Activated CD8-positive, alpha-beta memory T cell treated with anti-CD3 and anti-CD28 coated beads for 24 hours (primary cell): ENCODE data around the gene CCKAR.
"Not testable (repeated sequence)": the region's sequence is repeated elsewhere in the genome, so short reads cannot be mapped to it uniquely, and the experiment has no call there.

Source experiments
- DNase-seq: peaks from one replicate; pipeline ENCODE4 v3.0.0-alpha.2; 2020

CCKAR gene, protein sequence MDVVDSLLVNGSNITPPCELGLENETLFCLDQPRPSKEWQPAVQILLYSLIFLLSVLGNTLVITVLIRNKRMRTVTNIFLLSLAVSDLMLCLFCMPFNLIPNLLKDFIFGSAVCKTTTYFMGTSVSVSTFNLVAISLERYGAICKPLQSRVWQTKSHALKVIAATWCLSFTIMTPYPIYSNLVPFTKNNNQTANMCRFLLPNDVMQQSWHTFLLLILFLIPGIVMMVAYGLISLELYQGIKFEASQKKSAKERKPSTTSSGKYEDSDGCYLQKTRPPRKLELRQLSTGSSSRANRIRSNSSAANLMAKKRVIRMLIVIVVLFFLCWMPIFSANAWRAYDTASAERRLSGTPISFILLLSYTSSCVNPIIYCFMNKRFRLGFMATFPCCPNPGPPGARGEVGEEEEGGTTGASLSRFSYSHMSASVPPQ

DNA sequence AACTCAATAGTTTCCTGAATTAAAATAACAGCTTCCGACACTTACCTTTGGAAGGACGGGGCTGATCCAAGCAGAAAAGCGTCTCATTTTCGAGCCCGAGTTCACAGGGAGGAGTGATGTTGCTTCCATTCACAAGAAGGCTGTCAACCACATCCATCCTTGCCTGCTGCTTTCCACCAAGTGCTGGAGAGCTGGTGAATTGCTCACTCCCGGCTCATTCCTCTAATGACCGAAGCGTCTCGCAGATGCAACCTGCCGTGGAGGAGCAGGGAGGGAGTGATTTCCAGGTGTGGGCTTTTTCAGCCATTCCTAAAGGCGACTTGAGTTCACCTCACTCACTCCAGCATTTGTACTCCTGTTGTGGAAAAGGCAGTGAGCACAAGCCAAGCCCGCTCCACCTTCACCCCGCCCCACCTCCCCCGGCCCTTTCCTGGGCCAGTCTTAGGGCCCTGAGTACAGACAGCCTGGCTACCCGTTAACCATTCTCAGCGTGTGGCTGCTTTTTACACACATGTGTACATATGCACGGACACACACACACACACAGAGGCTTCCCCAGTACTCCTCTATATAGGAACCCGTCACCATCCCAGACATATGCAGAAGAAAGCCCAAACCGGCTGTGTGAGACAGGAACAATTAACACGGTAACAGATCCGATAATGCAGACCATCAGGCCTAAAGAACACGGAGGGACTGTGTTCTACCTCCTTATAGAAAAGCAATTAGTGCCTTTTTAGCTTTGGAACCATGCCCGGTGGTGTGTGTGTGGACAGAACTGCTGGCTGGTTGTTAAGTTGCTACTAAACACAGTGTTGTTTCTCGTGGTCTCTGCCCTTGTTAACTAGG lies at the start of gene CCKAR:
TSS of gene CCKAR (minus strand) at position 374 of the 849 bp plus-strand sequence. CDS start at position 157, 217 bp downstream.
- DNase-seq = no peak

DNA sequence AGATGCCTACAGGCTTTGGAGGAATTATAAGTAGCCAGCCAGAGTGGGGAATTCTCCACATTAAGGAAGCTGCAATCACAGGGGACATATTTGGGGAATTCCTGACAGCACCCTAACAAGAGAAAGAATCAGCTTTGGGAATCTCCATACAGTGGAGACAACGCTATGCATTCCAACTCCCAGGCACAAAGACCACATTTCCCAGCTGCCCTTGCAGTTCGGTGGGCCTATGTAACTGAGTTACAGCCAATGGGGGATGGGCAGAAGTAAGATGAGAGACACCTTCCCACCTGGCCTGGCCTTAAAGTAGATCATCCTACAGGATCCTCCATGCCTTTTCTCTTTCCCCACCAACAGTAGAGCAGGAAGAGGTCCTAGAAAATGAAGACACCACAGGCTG lies 43.4 kb upstream of the CCKAR start:
- DNase-seq = no peak

DNA sequence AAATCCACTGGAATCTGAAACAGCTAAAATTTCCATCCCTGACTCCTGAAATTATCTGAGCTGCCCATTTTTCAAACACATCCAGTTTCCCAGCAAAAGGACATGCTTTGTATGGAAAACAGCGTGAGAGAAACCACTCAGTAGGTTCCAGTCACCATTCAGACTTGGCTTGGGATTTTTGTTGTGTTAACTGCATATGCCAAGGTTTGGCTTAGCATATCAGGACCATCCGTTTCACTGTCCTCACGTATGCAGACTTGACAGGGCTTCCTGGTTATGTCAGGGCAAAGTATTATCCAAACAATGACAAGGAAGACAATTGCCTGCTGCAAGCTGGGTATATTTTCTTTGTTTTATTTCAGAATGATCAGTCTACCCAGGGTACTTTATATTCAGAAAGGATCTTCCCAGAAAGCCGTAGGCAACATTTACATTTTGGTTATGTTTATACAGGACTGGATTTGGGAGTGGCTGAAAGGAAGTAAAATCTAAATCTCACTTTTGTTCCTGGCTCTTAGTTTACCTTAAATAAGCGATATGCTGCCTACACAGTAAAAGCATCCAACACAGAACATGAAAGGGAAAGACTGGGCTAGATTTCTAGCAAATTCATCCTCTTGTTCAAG lies 41.3 kb upstream of the CCKAR start:
- no peak for DNase-seq

DNA sequence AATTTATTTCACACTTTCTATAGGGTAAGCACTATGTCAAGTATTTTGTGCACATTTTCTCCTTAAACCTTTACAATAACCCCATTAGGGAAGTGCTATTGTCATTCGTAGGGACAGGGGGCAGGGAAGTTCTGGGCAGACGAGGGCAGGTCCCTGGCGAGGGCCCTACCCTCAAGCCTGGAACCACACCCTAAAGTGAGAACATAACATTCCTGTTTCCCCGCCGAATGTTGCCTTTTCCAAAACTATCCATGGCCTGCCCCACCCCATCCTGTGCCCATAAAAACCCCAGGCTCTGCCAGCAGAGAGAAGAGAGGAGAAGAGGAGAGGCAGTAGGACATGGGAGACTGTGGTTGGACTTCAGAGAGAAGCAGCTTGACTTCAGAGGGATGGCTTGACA lies 39.8 kb upstream of the CCKAR start:
- no peak for DNase-seq

DNA sequence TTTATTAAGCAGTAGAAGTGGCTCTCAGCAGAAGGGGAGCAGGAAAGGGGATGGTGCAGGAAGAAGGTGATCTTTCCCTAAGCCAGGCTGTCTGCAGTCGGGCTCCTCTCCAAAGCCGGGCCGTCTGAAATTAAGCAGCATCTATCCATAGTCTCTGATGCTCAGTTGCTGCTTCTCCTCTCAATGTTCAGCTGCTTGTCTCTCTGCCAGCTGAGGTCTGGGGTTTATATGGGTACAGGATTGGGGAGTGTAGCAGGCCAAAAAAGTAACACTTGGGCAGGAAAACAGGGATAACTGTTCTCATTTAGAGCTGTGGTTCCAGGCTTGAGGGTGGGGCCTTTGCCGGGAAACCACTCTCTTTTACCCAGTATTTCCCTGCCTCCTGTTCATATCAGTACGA lies 39.2 kb upstream of the CCKAR start:
- DNase-seq = no peak

DNA sequence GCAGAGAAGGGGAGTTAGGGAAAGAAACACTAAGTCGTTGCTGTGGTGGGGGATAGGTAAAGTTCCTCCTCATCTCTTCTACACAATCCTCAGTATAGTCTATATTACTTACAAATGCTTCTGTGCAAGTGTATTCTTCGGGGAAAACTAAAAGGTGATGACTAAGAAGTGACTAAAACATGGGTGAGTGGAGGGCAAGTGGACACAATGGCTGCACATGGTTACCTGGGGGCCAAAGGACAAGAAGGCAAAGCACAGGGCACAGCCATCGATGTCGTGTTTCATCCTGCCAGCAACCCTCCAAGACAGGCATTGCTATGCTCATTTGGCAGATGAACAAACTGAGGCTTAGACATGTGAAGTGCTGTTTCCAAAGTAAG lies 35.5 kb upstream of the CCKAR start:
- DNase-seq = no peak

DNA sequence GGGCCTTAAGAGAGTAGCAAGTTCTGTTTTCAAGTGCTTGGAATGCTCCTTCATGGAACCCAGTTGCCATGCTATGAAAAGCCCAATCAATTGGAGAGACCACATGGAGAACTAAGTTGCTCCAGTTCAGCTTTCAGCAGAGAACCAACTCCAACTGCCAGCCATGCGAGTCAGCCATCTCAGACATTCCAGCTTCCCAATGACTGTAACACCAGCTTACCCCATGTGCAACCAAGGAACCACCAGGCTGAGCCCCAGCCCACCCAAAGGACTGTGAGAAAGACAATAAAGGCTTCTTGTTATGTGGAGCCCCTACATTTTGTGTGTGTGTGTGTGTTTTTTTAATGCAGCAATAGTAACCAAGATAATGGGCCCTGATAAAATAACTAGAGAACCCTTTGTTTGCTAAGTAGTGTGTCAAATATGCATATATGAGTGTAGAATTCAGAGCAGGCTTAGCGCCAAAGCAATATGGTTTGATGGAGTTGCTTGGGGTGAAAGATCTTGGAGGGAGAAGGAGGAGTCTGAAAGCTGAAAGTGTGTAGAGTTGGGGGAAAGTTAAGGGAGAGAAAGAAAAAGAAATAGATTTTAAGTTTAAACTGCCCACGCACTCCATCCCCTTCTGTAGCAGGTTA lies 35.0 kb upstream of the CCKAR start:
- no peak for DNase-seq

DNA sequence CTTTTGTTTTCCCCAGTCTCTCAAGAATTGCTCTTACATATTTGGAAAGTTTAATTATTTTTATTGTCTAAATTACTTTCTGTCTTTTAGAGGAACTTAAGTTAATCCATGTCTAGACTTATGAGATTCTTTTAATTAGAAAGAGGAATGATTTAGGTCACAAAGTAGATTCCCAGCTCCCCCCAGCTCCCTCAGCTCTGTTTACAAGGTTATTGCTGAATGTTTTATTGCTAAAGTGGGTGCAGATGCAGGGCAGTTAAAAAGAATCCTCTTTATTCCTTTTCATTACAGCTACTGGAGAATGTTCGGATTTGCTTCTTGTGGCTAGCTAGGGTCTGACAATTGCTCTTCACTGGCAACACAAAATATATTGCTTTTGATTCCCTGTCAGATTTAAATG lies 33.7 kb upstream of the CCKAR start:
- DNase-seq = no peak

DNA sequence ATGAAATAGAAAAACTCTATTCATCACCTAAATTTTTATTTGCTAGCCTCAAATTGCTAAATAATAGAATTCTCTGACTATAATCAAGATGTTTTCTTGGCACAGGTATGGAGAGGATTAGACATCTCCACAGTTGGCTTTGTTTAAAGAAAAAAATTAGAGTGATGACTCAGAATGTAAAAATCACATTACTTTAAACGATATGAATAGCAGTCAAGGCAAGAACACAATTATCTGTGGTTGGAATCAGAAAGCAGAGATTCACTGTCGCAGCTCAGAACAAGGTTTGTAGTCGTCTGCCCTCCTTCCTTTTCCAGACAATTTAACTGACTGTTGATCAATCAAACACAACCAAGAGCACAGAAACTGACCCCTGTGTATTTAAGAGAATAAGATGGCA lies 32.2 kb upstream of the CCKAR start:
- DNase-seq = no peak

DNA sequence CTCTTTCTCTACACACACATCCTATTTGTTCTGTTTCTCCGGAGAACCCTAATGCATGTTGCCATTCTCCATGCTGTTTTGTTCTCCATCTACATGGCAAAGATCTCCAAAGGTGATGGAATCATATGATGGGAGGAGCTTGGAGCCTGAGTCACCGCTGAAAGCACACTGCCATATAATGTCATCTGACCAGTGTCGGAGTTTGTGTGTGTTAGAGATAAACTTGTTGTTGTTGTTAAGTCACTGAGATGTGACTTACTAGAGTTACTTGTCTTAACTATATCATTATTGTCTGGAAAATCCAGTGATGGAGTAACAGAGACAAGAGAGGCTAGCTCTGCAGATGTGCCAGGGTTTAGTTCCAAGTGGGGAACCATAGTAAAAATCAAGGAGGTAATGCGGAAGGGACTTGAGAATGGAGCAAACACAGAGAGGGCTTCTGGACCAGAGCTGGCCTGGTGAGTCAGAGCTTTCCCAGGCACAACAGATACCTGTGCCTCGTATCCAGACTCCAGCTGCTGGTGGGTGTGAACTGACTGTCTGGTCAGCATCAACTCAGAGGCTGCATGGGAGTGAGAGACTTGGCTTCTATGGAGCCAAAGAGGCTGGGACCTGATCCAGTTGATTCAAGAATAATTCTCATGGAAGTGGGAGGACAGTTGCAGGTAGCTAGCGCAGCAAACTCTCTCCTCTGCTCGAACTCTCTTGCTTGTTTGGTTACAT lies 30.6 kb upstream of the CCKAR start:
- DNase-seq = no peak

DNA sequence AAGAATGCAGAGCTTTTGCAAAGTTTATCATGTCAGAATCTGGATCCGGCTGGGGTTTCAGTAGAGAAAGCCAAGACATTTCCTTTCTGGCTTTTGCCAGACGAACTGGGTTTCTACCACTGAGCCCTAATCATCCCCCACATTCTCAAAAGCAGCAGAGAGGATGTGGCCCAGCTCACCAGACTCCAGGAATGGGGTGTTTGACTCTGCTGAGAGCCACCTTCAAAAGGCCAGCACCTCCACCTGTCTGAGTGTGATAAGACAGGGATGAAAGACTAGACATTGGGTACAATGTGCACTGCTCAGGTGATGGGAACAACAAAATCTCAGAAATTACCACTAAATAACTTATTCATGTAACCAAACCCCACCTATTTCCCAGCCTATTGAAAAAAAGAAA lies 25.7 kb upstream of the CCKAR start:
- no peak for DNase-seq

DNA sequence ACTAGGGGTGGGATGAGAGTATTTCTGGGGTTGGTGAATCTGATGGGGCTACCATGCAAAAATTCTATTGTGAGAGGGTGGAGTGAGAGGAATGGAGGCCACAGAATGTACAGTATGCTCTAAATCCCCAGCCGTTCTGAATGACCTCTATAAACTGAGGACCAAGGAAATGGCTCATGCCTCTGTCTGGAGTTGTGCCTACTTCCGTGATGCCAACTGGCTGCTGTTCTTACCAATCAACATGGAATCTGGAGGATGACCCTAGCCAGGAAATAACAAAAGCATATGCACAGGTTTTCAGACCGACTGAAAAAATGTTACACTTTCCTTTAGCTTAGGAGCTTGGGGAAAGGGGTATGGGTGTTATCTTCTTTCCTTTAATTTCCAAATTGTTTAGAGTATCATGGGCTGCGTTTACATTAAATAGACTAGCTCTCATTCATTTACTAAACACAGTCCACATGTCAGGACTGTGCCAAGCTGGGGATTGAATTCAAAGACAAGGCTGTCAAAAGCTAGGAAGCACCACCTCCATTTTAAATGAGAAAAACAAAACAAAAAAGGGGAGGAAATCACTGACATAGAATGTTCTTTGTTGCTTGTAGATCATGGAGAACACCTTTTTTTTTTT lies 20.2 kb upstream of the CCKAR start:
- DNase-seq = no peak

DNA sequence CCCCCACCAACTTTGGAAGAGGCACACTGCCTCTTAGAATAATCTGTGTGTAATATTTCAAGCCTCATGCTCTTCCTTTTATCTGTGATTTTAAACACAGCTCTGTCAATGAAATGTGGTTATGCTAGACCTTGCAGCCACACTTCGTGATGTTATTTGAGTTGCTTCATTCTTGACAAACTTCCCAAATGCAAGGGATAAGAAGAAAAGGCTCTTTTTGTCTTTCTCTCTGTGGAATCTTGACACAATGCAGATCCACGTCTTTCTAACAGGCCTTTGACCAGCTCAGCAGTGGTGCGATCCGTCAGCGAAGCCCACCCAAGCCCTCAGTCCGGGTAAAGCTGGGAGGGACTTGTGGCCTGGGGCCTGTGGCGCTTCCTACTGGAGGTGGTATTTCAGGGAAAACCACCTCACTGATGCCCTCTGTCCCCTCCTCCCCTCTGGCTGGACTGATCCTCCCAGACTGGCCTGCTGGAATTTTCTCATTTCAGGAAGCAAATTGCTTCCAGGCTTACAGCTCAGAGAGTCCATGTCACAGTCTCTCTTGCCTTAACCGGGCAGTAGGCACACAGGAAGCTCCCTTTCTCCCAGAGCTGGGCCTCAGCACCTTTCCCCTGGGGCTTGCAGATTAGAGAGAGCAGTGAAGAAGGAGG lies 19.5 kb upstream of the CCKAR start:
- no peak for DNase-seq

DNA sequence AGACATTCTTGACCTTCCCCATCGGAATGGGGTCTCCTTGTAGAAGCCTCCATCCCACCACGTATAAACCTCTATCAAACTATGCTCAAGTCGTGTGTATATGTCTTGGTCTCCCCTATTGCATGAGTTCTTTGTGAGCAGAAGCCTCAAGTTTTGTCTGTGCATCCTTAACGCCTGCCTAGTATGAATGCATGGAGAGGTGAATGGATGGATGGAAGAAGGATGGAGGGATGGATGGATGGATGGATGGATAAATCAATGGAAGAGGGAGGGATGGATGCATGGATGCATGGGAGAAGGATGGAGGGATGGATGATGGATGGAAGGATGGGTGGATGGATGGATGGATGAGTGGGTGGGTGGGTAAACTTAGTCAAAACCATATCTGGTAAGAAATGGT lies 17.0 kb upstream of the CCKAR start:
- DNase-seq = no peak

DNA sequence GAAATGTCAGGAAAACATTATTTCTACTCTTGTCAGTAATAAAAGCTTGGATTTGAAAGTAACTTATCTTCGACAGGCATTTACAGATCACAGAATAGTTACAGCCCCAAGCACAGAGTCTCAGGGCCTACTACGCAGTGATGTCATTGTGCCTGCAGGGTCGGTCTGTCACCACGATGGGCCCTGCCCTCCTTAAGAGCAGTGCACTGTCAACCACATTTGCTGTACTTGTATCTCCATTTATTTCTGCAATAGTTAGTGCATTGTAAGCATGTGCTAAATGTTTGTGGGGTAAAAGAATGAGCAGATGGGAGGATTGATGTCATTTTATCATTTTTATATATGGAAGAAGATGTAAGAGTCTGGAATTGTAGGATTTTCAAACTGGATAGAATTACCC lies 13.6 kb upstream of the CCKAR start:
- no peak for DNase-seq

DNA sequence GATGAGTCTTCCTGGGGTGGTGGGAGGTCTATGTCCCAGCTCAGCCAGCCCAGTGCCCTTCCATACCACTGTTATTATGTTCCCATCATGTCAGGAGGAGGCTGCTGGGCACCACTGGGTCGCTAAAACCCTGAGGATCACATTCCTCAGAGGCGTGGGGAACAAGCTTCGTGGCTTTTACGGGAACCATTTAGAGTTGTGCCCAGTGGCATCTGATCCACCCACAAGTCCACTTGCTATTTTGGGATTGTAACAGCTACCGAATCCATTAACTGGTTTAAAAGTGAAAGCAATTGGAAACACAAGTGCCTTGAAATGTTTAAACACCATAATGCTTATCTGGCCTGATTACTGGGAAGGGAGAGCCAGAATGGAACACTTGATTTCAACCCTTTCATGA lies 13.1 kb upstream of the CCKAR start:
- DNase-seq = no peak

DNA sequence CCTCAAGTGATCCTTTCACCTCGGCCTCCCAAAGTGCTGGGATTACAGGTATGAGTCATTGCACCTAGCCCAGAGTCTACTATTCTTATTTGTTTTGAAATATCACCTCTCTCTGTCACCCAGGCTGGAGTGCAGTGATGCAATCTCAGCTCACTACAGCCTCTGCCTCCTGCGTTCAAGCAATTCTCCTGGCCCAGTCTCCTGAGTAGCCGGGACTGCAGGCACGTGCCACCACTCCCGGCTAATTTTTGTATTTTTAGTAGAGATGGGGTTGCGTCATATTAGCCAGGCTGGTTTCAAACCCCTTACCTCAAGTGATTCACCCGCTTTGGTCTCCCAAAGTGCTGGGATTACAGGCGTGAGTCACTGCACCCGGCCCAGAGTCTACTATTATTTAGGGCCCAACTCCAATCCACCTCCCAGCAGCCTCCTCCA lies 10.3 kb upstream of the CCKAR start:
- not testable (repeated sequence) for DNase-seq

DNA sequence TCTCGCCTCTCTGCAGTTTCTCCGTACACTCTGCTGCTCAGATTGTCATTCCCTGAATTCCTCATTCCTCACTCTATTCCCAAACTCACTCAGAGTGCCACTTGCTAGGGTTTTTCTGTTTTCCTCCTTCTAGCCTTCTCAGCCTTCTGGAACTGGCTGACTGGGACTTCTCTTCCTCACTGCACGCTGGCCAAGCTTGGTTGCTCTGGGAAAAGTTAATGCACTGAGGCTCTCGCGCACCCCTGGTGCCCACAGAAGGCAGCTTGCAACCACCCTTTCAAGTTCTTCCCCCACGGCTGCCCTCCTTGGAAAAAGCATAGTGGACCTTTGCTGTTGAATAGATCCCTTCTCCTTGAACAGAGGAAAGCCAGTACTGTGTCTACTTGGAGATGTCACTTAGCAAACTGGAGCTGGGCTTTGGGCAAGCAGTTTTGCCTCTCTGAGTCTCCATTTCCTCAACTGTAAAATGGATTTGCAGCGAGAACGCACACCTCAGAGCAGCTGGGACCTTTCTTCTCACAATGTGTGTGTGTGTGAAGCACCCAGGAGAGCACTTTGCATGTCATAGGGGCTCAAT lies 6.0 kb upstream of the CCKAR start:
- no peak for DNase-seq

DNA sequence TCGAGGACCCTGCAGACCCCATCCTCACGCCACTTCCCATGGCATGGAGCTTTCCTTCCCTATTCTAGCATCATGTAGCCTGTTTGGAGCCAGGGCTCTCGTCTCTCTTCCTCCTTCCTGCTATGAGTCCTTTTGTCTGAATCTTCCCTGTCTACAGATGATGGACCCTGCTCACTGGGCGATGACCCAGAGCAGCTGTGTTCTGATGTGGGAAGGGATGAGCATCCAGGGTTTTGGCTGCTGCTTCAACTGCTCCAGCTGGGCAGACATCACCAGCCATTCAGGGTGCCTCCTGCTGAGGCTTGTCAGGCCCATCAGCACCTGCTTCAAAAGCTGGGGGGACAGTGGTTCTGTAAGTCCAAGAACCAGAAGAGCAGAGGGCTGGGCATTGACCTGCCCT lies 3.2 kb upstream of the CCKAR start:
- DNase-seq = no peak

DNA sequence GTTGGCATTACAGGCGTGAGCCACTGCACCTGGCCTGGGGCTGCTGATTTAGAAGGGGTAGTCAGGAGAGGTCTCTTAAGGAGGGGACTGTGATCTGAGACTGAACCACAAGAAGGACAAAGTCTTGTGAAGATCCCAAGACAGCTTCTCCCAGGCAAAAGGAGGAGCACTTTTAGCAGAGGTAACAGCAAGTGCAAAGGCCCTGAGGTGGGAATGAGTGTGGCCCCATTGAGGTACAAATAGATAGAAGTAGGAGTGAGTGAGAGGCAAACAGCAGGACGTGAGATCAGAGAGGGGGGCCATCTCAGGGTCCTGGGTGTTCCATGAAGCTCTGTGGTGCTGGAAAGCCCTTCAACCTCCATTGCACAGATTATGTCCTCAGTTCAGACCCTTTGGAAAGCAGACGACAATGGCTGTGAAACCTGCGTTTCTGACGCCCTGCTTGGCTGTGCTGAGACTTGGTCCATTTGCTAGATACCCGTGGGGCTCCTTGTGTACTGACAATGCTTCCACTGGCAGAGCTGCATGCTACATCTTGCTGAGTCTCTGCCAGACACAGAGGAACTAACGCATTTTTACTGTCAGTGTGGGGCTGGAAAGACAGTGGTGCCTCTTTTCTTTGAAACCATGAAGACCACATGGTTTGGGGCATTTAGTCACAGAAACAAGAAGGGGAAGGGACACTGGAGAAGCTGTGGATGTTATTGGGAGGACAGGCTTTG lies 1.3 kb upstream of the CCKAR start:
- DNase-seq = no peak

DNA sequence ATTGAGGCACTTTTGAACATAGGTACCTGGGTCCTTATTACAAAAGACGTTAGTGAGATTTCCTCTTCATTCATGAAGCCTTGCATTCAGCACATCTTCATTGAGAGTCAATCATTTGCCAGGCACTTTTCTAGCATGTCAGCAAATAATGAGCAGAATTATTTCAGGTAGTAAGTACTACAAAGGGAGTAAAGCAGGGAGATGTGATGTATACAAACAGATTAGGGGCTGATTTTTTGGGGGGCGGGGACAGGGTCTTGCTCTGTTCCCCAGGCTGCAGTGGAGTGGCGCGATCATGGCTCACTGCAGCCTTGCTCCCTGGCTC lies 638 bp upstream of the CCKAR start:
- no peak for DNase-seq
